HG03558 (cell line): Measurements from ENCODE around the gene NRG4.
"Not testable (repeated sequence)": the region's sequence is repeated elsewhere in the genome, so short reads cannot be mapped to it uniquely, and the experiment has no call there.

Experiments used
- ATAC-seq: cut with Tn5 transposase; IDR thresholded peaks from one replicate; pipeline ENCODE4 v1.9.1; 2021; ENCODE audit warnings: moderate number of reproducible peaks; ENCODE audit not compliant: unreplicated experiment; ENCODE audit errors: extremely low read depth

The NRG4 gene

GRCh38 chr15:75995611-75996010 lies 16.6 kb downstream of the NRG4 start:
- no peak for ATAC-seq

GRCh38 chr15:75994220-75994619 lies 18.0 kb downstream of the NRG4 start:
- ATAC-seq: no peak

- no peak for ATAC-seq
Measured at GRCh38 chr15:75992897-75993296, 19.3 kb downstream of the NRG4 start.

- no peak for ATAC-seq
Measured at GRCh38 chr15:75989875-75990274, 22.3 kb downstream of the NRG4 start.

GRCh38 chr15:75989045-75989444 lies 23.2 kb downstream of the NRG4 start:
- ATAC-seq: no peak

- ATAC-seq: no peak
Measured at GRCh38 chr15:75985971-75986370, 26.3 kb downstream of the NRG4 start.

- not testable (repeated sequence) for ATAC-seq
Measured at GRCh38 chr15:75984706-75985105, 27.5 kb downstream of the NRG4 start.

GRCh38 chr15:75982468-75982867 lies 29.8 kb downstream of the NRG4 start:
- no peak for ATAC-seq

GRCh38 chr15:75981149-75981815 lies 30.9 kb downstream of the NRG4 start:
- no peak for ATAC-seq

GRCh38 chr15:75976766-75977165 lies 35.5 kb downstream of the NRG4 start:
- ATAC-seq: not testable (repeated sequence)

- no peak for ATAC-seq
Measured at GRCh38 chr15:75966073-75966472, 46.2 kb downstream of the NRG4 start.

- ATAC-seq: no peak
Measured at GRCh38 chr15:75961331-75961730, 50.9 kb downstream of the NRG4 start.

- ATAC-seq: no peak
Measured at GRCh38 chr15:75955720-75956119, 56.5 kb downstream of the NRG4 start.

GRCh38 chr15:75952525-75952924 lies 59.7 kb downstream of the NRG4 start:
- ATAC-seq: no peak

- no peak for ATAC-seq
Measured at GRCh38 chr15:75948761-75949296, 63.4 kb downstream of the NRG4 start.

GRCh38 chr15:75947092-75947491 lies 65.1 kb downstream of the NRG4 start:
- no peak for ATAC-seq

GRCh38 chr15:75945953-75946352 lies 66.3 kb downstream of the NRG4 start:
- ATAC-seq: no peak

- no peak for ATAC-seq
Measured at GRCh38 chr15:75943713-75944215, 68.5 kb downstream of the NRG4 start.

GRCh38 chr15:75943246-75943645 lies 69.0 kb downstream of the NRG4 start:
- no peak for ATAC-seq

- ATAC-seq: no peak
Measured at GRCh38 chr15:75942464-75942863, 69.8 kb downstream of the NRG4 start.

- no peak for ATAC-seq
Measured at GRCh38 chr15:75930866-75931265, 81.4 kb downstream of the NRG4 start.
